B cell (primary cell): ENCODE measurements around the gene HMCN1.

Experiments
- EZH2 ChIP-seq: IDR thresholded peaks from 2 replicates; pipeline ENCODE4 v1.6.1; 2012; ENCODE audit warnings: borderline replicate concordance, low read depth, mild to moderate bottlenecking, moderate library complexity, low read length; ENCODE audit not compliant: insufficient read depth, poor library complexity, severe bottlenecking
- TF ChIP-seq, protein P1 (sequence below): fragments of 200-600 bp; IDR thresholded peaks from one replicate; pipeline ENCODE4 v1.8.0; 2022; ENCODE audit warnings: antibody characterized with exemption, mild to moderate bottlenecking

DNA sequence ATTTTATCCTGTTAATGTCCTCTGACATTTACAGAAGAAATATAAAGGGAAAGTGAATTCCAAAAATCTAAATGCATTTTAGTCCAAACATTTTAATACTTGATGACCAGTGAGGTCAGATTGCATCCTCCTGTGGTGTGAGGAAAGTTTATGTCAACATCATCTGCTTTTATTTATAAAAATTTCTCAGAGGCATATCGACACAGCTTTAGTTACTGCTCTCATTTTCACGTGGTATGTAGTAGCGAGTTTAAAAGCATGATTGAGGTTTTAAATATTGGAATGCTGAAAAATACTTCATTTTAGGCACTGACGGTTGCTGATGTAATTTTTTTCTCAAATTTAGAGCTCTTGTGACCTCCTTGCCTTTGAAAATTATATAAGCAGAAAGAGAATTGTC is 234.8 kb downstream of the HMCN1 start:
- TF ChIP-seq EZH2 = no peak
- TF ChIP-seq, protein P1, sequence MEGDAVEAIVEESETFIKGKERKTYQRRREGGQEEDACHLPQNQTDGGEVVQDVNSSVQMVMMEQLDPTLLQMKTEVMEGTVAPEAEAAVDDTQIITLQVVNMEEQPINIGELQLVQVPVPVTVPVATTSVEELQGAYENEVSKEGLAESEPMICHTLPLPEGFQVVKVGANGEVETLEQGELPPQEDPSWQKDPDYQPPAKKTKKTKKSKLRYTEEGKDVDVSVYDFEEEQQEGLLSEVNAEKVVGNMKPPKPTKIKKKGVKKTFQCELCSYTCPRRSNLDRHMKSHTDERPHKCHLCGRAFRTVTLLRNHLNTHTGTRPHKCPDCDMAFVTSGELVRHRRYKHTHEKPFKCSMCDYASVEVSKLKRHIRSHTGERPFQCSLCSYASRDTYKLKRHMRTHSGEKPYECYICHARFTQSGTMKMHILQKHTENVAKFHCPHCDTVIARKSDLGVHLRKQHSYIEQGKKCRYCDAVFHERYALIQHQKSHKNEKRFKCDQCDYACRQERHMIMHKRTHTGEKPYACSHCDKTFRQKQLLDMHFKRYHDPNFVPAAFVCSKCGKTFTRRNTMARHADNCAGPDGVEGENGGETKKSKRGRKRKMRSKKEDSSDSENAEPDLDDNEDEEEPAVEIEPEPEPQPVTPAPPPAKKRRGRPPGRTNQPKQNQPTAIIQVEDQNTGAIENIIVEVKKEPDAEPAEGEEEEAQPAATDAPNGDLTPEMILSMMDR = no peak
